Loucy (cell line): ENCODE measurements around the gene MAMLD1.
A peak's percentile ranks its signal among the peaks of the same experiment; 100 is the strongest.

ENCODE experiments used
- H2AFZ ChIP-seq: fragments of 200-600 bp; sonication (generic); 2 replicates; pipeline ENCODE4 v1.6.0; 2016; ENCODE audit warnings: antibody characterized with exemption, mild to moderate bottlenecking, low read length, moderate library complexity
- H3F3A ChIP-seq: fragments of 200-600 bp; 2 replicates; pipeline ENCODE4 v1.6.0; 2016; ENCODE audit warnings: antibody characterized with exemption, low read depth, mild to moderate bottlenecking
- H3K27me3 ChIP-seq: fragments of 200-600 bp; sonication (generic); 2 replicates; pipeline ENCODE4 v1.6.1; 2014; ENCODE audit warnings: low read length, mild to moderate bottlenecking; ENCODE audit not compliant: insufficient read depth, poor library complexity, severe bottlenecking
- H3K36me3 ChIP-seq: fragments of 200-600 bp; sonication (generic); 2 replicates; pipeline ENCODE4 v1.6.1; 2016; ENCODE audit warnings: low read length; ENCODE audit not compliant: insufficient read depth
- H3K4me1 ChIP-seq: fragments of 200-600 bp; sonication (generic); 2 replicates; pipeline ENCODE4 v1.5.1; 2014; ENCODE audit warnings: low read length, mild to moderate bottlenecking; ENCODE audit not compliant: insufficient read depth, poor library complexity, severe bottlenecking
- H3K4me2 ChIP-seq: fragments of 200-600 bp; sonication (generic); 2 replicates; pipeline ENCODE4 v1.6.0; 2014; ENCODE audit warnings: antibody characterized with exemption, low read length, low read depth, mild to moderate bottlenecking; ENCODE audit not compliant: poor library complexity, severe bottlenecking
- H3K4me3 ChIP-seq: fragments of 200-600 bp; sonication (generic); 2 replicates; pipeline ENCODE4 v1.5.1; 2014; ENCODE audit warnings: low read length, mild to moderate bottlenecking, mixed read lengths; ENCODE audit not compliant: poor library complexity, severe bottlenecking
- H3K79me2 ChIP-seq: fragments of 200-600 bp; sonication (generic); 2 replicates; pipeline ENCODE4 v1.6.1; 2014; ENCODE audit warnings: low read length; ENCODE audit not compliant: insufficient read depth
- H3K9ac ChIP-seq: fragments of 200-600 bp; sonication (generic); 2 replicates; pipeline ENCODE4 v1.6.0; 2014; ENCODE audit warnings: mild to moderate bottlenecking, low read depth, low read length, moderate library complexity; ENCODE audit not compliant: poor library complexity, severe bottlenecking
- H3K9me2 ChIP-seq: fragments of 200-600 bp; sonication (generic); replicated peaks from 2 replicates; pipeline ENCODE4 v1.6.1; 2016; ENCODE audit warnings: low read depth, low read length, mixed read lengths
- H3K9me3 ChIP-seq: fragments of 200-600 bp; sonication (generic); 2 replicates; pipeline ENCODE4 v1.6.1; 2014; ENCODE audit warnings: mild to moderate bottlenecking, antibody characterized with exemption, low read length, low read depth; ENCODE audit not compliant: insufficient read depth
- H4K20me1 ChIP-seq: fragments of 200-600 bp; sonication (generic); 2 replicates; pipeline ENCODE4 v1.6.0; 2014; ENCODE audit warnings: antibody characterized with exemption, low read length, mild to moderate bottlenecking; ENCODE audit not compliant: insufficient read depth, poor library complexity, severe bottlenecking
- CTCF ChIP-seq: fragments of 200-600 bp; sonication (generic); conservative IDR thresholded peaks from 2 replicates; pipeline ENCODE4 v1.5.1; 2014; ENCODE audit warnings: mild to moderate bottlenecking, antibody characterized with exemption, low read length
- EZH2phosphoT487 ChIP-seq: fragments of 200-600 bp; IDR thresholded peaks from 2 replicates; pipeline ENCODE4 v1.6.1; 2018; ENCODE audit warnings: antibody characterized with exemption, mild to moderate bottlenecking, moderate library complexity, borderline replicate concordance

Gene MAMLD1

GRCh38 chrX:150449313-150449712 lies 86.2 kb downstream of the MAMLD1 start:
- Histone ChIP-seq H3K36me3 (peaks cover 5% of the 10 kb centered on the region; the same call in 1 of the 2 replicates), H3K79me2 (no peaks in the 10 kb centered on the region), H3K4me2 (no peak overlapping the region), H3K27me3 (no peaks in the 10 kb centered on the region), H4K20me1 (no peaks in the 10 kb centered on the region), H3K9ac (no peak overlapping the region), H3F3A (no peaks in the 10 kb centered on the region), H3K4me1 (peaks cover 36% of the 10 kb centered on the region), H3K9me3 (no peaks in the 10 kb centered on the region), H3K9me2 (no peaks in the 10 kb centered on the region), H3K4me3 (no peak overlapping the region), H2AFZ (no peak overlapping the region)
- TF ChIP-seq EZH2phosphoT487, result no peak
- peak; percentile 57 for TF ChIP-seq CTCF

- Histone ChIP-seq H3K9me2 (no peaks in the 10 kb centered on the region), H3K4me2 (no peak overlapping the region), H2AFZ (no peak overlapping the region), H4K20me1 (no peaks in the 10 kb centered on the region), H3K27me3 (no peaks in the 10 kb centered on the region), H3K4me3 (no peak overlapping the region), H3K4me1 (peaks cover 23% of the 10 kb centered on the region), H3K36me3 (peaks cover 5% of the 10 kb centered on the region; the same call in 1 of the 2 replicates), H3K9me3 (no peaks in the 10 kb centered on the region), H3K9ac (no peak overlapping the region), H3K79me2 (no peaks in the 10 kb centered on the region), H3F3A (no peaks in the 10 kb centered on the region)
- no peak for TF ChIP-seq EZH2phosphoT487
- no peak for TF ChIP-seq CTCF
These were observed 87.5 kb downstream of the MAMLD1 start for GRCh38 chrX:150450519-150451177.

GRCh38 chrX:150451953-150452352 lies 88.8 kb downstream of the MAMLD1 start:
- Histone ChIP-seq H2AFZ (no peak overlapping the region), H3F3A (no peaks in the 10 kb centered on the region), H3K4me1 (peaks cover 11% of the 10 kb centered on the region), H4K20me1 (no peaks in the 10 kb centered on the region), H3K9me2 (no peaks in the 10 kb centered on the region), H3K9me3 (no peaks in the 10 kb centered on the region), H3K4me2 (no peak overlapping the region), H3K4me3 (no peak overlapping the region), H3K36me3 (peaks cover 5% of the 10 kb centered on the region; the same call in 1 of the 2 replicates), H3K9ac (no peak overlapping the region), H3K79me2 (no peaks in the 10 kb centered on the region), H3K27me3 (no peaks in the 10 kb centered on the region)
- no peak for TF ChIP-seq CTCF
- no peak for TF ChIP-seq EZH2phosphoT487
